ENCODE measurements around the gene TST. TPM values are rescaled to one million over a fixed set of nuclear protein-coding genes. Genes with fewer than 3 reads are reported as not detected.

Gene TST
- total RNA-seq, 2 experiments from 2014 or later: 2.4 to 3.4 TPM

GRCh38 chr22:37023743-37024338, 4.6 kb upstream of the TST start:
- CTCF ChIA-PET: no interaction called here
- Mint-ChIP-seq H3K4me3 (no peak overlapping the region), H3K27ac (no peak overlapping the region), H3K9me3 (no peaks in the 10 kb centered on the region), H3K4me1 (peaks cover 16% of the 10 kb centered on the region), H3K27me3 (peaks cover 2% of the 10 kb centered on the region), H3K36me3 (ENCODE audit: low read depth) (peaks cover 2% of the 10 kb centered on the region)
- no peak for DNase-seq
- POLR2A ChIA-PET: no interaction called here

GRCh38 chr22:37022483-37023337, 3.5 kb upstream of the TST start:
- H3K4me3 Mint-ChIP-seq: no peak overlapping the region
- ChIA-PET CTCF (interaction anchor here (0.6 to 2.2 kb wide), 4 partner anchors 10 to 264 kb away, joined by 3 to 12 read pairs (median 5); no protein-coding TSS in a partner anchor), POLR2A (no interaction called here)
- no peaks in the 10 kb centered on the region for H3K9me3 Mint-ChIP-seq
- no peak for DNase-seq
- peaks cover 16% of the 10 kb centered on the region for H3K4me1 Mint-ChIP-seq
- H3K27me3 Mint-ChIP-seq: peaks cover 4% of the 10 kb centered on the region
- H3K36me3 Mint-ChIP-seq (ENCODE audit: low read depth): peaks cover 2% of the 10 kb centered on the region
- no peak overlapping the region for H3K27ac Mint-ChIP-seq

DNA sequence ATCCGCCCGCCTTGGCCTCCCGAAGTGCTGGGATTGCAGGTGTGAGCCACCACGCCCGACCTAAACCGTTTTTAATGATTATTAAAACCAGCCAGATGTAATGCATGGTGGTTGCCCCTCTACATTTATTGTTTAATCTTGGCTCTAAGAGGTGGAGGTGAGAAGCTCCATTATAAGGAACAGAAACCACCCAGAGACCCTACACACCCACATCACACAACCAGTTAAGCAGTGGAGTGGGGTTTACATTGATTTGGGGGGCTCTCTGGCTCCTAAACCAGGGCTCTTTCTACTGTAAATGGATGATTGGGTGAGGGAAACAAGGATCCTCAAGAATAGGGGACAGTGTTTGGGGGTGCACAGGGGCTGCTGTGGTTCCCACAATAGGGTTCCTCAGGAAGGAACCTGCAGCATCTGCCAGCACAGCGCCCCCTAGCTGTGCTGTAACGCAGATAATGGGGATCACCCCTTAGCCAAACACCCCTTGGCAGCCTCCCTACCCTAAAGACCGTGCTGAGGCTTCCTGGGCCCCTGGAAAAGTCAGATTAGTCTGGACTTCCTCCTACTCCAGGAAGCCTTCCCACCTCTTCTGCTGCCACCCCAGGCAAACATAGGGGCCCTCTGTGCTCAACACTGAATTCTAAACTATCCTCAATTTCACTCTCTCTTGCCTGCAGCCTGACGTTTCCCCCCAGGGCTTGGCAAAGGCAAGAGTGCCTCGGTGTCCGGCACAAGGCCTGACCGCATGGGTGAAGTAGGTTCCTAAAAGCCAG, 2.6 kb upstream of the TST start:
- Mint-ChIP-seq H3K27me3 (peaks cover 4% of the 10 kb centered on the region), H3K9me3 (no peaks in the 10 kb centered on the region), H3K27ac (peak overlapping the region; percentile 46), H3K4me1 (peaks cover 16% of the 10 kb centered on the region), H3K4me3 (peak overlapping the region; percentile 35), H3K36me3 (ENCODE audit: low read depth) (peaks cover 2% of the 10 kb centered on the region)
- CTCF ChIA-PET: interaction anchor here (0.6 to 2.2 kb wide), 4 partner anchors 10 to 263 kb away, joined by 3 to 12 read pairs (median 5); no protein-coding TSS in a partner anchor
- peak; percentile 60 for DNase-seq
- POLR2A ChIA-PET: no interaction called here

DNA sequence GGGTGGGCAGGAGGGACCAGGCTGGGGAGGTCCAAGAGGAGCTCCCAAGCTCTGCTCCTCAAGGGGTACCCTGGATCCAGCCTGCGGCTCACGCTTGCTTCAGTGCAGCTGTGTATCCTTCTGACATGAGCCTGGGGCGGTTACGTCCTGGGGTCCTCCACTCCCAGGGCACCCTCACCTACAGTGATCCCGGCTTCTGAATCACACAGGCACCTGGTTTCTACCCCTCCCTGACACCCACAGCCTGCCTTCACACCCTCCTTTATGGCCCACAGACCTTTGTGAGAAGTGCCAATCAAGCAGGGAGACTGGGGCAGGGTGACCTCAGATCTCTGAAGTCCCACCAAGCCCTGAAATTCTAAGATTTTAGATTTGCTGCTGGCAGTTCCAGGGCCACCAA, 1.8 kb upstream of the TST start:
- H3K36me3 Mint-ChIP-seq (ENCODE audit: low read depth): peaks cover 2% of the 10 kb centered on the region
- H3K4me3 Mint-ChIP-seq: peak overlapping the region; percentile 86
- no peaks in the 10 kb centered on the region for H3K9me3 Mint-ChIP-seq
- H3K27ac Mint-ChIP-seq: no peak overlapping the region
- H3K4me1 Mint-ChIP-seq: peaks cover 16% of the 10 kb centered on the region
- DNase-seq: no peak
- CTCF ChIA-PET: interaction anchor here (1.4 to 2.2 kb wide), 3 partner anchors 9 to 24 kb away, joined by 7 to 12 read pairs (median 10); no protein-coding TSS in a partner anchor
- H3K27me3 Mint-ChIP-seq: peaks cover 4% of the 10 kb centered on the region
- POLR2A ChIA-PET: no interaction called here

- peak overlapping the region; percentile 86 for H3K27ac Mint-ChIP-seq
- no peaks in the 10 kb centered on the region for H3K9me3 Mint-ChIP-seq
- H3K36me3 Mint-ChIP-seq (ENCODE audit: low read depth): peaks cover 2% of the 10 kb centered on the region
- H3K4me3 Mint-ChIP-seq: peak overlapping the region; percentile 86
- H3K27me3 Mint-ChIP-seq: peaks cover 4% of the 10 kb centered on the region
- CTCF ChIA-PET: interaction anchor here (1.4 kb wide), 1 partner anchor 10 kb away, joined by 10 read pairs; no protein-coding TSS in a partner anchor
- no peak for DNase-seq
- H3K4me1 Mint-ChIP-seq: peaks cover 16% of the 10 kb centered on the region
- POLR2A ChIA-PET: no interaction called here
Observed at GRCh38 chr22:37020192-37020479, 889 bp upstream of the TST start.

GRCh38 chr22:37018815-37019308, 385 bp downstream of the TST start:
- POLR2A ChIA-PET: no interaction called here

DNA sequence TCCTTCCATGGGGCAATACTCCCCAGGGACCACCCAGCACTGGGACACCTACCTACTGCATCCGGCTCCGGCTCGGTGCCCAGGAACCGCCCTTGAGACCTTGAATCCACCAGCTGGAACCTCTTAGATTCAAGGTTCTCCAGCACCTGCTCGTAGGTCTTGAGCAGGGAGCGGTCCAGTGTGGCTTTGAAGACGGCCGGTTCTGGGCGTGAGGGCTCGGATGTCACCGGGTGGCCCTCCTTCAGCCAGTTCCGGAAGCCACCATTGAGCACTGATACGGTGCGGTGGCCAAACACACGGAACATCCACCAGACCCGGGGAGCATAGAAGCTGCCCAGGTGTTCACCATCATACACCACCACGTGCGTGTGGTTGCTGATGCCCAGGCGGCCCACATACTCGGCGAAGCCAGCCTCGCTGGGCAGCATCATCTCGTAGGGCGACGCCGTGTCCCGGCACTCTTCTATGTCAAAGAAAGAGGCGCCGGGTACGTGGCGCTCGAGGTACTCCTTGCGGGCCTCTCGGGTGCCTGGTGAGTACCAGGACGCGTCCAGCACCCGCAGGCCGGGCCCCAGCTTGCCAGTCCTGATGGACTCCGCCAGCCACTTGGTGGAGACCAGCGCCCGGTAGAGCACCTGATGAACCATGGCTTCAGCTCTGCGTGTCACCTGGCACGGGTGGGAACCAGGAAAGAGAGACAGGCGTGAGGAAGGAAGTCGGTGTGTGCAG, 997 bp downstream of the TST start:
- H3K4me1 Mint-ChIP-seq: peaks cover 16% of the 10 kb centered on the region
- no peak for DNase-seq
- H3K36me3 Mint-ChIP-seq (ENCODE audit: low read depth): no peaks in the 10 kb centered on the region
- CTCF ChIA-PET: interaction anchor here (1.1 to 1.6 kb wide), 5 partner anchors 12 to 181 kb away, joined by 3 to 6 read pairs (median 3); no protein-coding TSS in a partner anchor
- peak overlapping the region; percentile 83 for H3K27ac Mint-ChIP-seq
- no peaks in the 10 kb centered on the region for H3K9me3 Mint-ChIP-seq
- H3K27me3 Mint-ChIP-seq: peaks cover 4% of the 10 kb centered on the region
- H3K4me3 Mint-ChIP-seq: peak overlapping the region; percentile 71
- POLR2A ChIA-PET: no interaction called here

More at GRCh38 chr22:37018815-37019308, 385 bp downstream of the TST start:
- Mint-ChIP-seq H3K9me3 (no peaks in the 10 kb centered on the region), H3K36me3 (ENCODE audit: low read depth) (no peaks in the 10 kb centered on the region), H3K27me3 (peaks cover 4% of the 10 kb centered on the region), H3K4me3 (peak overlapping the region; percentile 71), H3K4me1 (peaks cover 16% of the 10 kb centered on the region), H3K27ac (peak overlapping the region; percentile 83)
- DNase-seq: no peak
- CTCF ChIA-PET: interaction anchor here (0.7 to 1.6 kb wide), 7 partner anchors 13 to 181 kb away, joined by 3 to 6 read pairs (median 3); no protein-coding TSS in a partner anchor

GRCh38 chr22:37017356-37017755, 1.9 kb downstream of the TST start:
- no peaks in the 10 kb centered on the region for H3K36me3 Mint-ChIP-seq (ENCODE audit: low read depth)
- H3K27ac Mint-ChIP-seq: no peak overlapping the region
- no peak overlapping the region for H3K4me3 Mint-ChIP-seq
- H3K9me3 Mint-ChIP-seq: no peaks in the 10 kb centered on the region
- peaks cover 4% of the 10 kb centered on the region for H3K27me3 Mint-ChIP-seq
- no peak for DNase-seq
- peaks cover 16% of the 10 kb centered on the region for H3K4me1 Mint-ChIP-seq
- ChIA-PET POLR2A (interaction anchor here (0.6 kb wide), 1 partner anchor 53 kb away, joined by 3 read pairs; no protein-coding TSS in a partner anchor), CTCF (interaction anchor here (0.5 to 1.5 kb wide), 3 partner anchors 8 to 244 kb away, joined by 3 read pairs; no protein-coding TSS in a partner anchor)

DNA sequence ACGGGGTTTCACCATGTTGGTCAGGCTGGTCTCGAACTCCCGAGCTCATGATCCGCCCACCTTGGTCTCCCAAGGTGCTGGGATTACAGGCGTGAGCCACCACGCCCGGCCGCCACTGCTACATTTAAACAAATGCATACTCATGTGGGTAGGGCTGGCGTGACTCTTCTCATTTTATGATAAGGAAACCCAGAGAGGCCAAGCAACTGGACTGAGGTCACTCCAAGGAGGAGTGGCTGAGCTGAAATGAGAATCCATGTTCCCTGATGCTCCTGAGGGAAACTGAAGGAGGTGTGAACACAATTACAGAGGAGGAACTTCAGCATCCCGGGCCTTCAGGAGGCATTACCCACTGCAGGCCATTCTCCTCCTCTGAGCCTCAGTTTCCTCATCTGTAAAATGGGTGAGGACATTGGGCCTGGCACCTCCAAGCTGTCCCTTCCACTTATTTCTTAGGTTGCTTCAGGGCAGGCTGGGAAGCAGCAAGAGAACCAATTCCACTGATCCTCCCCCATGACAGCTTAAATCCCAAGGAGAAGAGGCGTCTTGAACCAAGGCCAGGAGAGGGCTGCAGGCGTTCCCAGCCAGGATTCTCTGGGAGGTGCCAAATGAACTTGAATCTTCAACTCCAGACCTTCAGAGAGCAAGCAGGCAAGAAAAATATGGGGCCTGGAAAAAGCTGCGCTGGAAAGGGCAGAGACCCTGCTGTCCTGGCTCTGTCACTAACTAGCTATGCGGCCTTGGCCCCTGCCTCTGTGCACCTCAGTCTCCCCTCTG, 2.9 kb downstream of the TST start:
- H3K27me3 Mint-ChIP-seq: peaks cover 4% of the 10 kb centered on the region
- H3K4me1 Mint-ChIP-seq: peaks cover 10% of the 10 kb centered on the region
- H3K36me3 Mint-ChIP-seq (ENCODE audit: low read depth): no peaks in the 10 kb centered on the region
- H3K9me3 Mint-ChIP-seq: no peaks in the 10 kb centered on the region
- no peak overlapping the region for H3K27ac Mint-ChIP-seq
- H3K4me3 Mint-ChIP-seq: no peak overlapping the region
- POLR2A ChIA-PET: interaction anchor here (0.6 kb wide), 1 partner anchor 12 kb away, joined by 3 read pairs; no protein-coding TSS in a partner anchor
- CTCF ChIA-PET: interaction anchor here (1.2 to 1.5 kb wide), 2 partner anchors 9 to 39 kb away, joined by 3 read pairs; no protein-coding TSS in a partner anchor
- no peak for DNase-seq

DNA sequence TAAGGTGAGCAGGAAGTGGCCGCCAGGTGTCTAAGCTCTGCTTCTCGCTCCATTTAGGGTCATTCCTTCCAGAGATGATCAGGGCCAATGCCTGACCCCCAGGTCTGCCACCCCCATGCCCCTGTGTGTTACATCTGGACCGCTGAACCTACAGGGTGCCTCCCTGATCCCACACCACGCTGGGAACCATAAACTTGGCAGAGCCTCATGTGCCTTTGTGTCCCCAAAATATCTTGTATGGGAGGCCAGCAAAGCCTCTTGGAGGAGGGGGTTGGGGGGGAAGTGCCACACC, 3.7 kb downstream of the TST start:
- ChIA-PET POLR2A (no interaction called here), CTCF (interaction anchor here (1.5 kb wide), 1 partner anchor 38 kb away, joined by 3 read pairs; no protein-coding TSS in a partner anchor)
- DNase-seq: no peak
- H3K27me3 Mint-ChIP-seq: peaks cover 2% of the 10 kb centered on the region
- H3K4me3 Mint-ChIP-seq: no peak overlapping the region
- H3K4me1 Mint-ChIP-seq: peaks cover 8% of the 10 kb centered on the region
- no peaks in the 10 kb centered on the region for H3K36me3 Mint-ChIP-seq (ENCODE audit: low read depth)
- no peaks in the 10 kb centered on the region for H3K9me3 Mint-ChIP-seq
- no peak overlapping the region for H3K27ac Mint-ChIP-seq

DNA sequence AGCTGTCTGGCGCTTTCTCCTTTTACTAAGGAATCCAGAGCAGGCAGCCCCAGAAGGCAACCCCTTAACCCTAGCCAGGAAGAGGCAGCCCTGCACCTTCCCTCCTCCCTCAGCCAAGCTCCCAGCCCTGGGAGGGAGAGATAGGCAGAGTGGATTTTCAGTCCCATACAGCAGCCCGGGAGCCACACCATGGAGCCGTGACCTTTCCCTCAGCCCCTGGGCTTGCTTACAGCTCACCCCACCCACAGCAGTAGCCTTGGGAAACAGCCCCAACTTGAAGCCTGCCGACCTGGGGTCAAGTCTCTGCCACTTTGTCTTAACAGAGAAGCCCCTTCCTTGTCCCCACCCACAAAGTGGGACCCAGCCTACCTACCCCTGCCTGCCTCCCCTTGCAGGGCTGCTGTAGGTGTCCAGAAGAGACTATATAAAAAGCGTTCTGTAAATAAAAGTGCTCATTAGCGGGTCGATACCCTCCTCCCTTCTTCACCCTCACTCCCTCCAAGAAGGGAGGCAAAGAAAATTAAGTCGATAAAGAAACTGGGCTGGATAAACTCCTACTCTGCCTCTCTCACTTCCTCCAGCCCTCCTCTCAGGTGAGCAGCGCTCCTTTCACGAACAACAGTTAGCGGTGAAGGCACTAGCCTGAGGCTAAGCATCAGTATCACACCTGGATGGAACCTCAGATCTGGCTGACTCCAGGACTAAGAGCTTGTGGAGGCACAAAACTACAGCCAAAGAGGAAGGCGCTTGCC, 4.2 kb downstream of the TST start:
- no peak overlapping the region for H3K4me3 Mint-ChIP-seq

More for the DNA sequence above, 4.2 kb downstream of the TST start:
- CTCF ChIA-PET: no interaction called here
- H3K27me3 Mint-ChIP-seq: peaks cover 2% of the 10 kb centered on the region
- H3K27ac Mint-ChIP-seq: no peak overlapping the region
- DNase-seq: no peak
- peaks cover 3% of the 10 kb centered on the region for H3K4me1 Mint-ChIP-seq
- POLR2A ChIA-PET: no interaction called here
- no peaks in the 10 kb centered on the region for H3K36me3 Mint-ChIP-seq (ENCODE audit: low read depth)
- H3K9me3 Mint-ChIP-seq: no peaks in the 10 kb centered on the region
